ENCODE measurements around the gene PROKR2.

PROKR2 gene

DNA sequence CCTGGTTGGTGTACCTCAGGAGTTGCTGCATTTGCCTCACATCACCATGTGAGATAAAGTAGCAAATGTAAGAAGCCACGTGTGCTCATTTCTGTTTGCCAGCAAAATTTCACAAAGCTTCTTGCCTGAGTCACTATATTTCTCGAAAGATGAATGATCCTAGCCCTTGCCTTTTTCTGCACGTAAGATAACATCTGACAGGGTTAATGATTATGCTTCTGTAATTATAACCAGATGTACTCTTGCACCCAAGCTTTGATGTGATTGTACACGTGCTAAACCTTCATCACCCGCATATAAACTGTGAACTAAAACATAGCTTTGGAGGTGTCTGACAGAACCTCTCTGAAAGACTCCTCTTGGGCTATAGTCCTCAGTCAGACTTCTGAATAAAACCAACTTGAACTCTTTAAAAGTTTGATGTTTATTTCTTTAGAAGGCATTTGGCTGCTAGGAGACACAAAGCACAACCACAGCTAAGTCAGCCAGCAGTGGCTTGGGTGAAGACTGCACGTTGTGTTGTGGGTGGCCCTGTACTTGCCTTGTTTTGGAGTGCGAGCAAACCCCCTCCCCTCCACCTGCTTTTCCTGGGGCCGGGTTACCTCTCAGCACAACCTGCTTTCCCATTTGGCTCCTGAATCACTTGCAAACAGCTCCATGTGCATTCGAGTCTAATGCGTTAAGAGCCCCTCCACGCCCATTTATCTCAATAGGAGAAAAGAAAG lies 19.3 kb downstream of the PROKR2 start:
- ATAC-seq, result no peak
- TF ChIP-seq TCF4 (CRISPR knock-in tag; IDR thresholded peaks at IDR 0.05; ENCODE audit: borderline replicate concordance), result peak; percentile 53; the same call in 1 of the 2 replicates
- TF ChIP-seq, protein P1, sequence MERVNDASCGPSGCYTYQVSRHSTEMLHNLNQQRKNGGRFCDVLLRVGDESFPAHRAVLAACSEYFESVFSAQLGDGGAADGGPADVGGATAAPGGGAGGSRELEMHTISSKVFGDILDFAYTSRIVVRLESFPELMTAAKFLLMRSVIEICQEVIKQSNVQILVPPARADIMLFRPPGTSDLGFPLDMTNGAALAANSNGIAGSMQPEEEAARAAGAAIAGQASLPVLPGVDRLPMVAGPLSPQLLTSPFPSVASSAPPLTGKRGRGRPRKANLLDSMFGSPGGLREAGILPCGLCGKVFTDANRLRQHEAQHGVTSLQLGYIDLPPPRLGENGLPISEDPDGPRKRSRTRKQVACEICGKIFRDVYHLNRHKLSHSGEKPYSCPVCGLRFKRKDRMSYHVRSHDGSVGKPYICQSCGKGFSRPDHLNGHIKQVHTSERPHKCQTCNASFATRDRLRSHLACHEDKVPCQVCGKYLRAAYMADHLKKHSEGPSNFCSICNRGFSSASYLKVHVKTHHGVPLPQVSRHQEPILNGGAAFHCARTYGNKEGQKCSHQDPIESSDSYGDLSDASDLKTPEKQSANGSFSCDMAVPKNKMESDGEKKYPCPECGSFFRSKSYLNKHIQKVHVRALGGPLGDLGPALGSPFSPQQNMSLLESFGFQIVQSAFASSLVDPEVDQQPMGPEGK (CRISPR knock-in tag; IDR thresholded peaks at IDR 0.05; ENCODE audit: borderline replicate concordance), result no peak
- TF ChIP-seq, protein P2, sequence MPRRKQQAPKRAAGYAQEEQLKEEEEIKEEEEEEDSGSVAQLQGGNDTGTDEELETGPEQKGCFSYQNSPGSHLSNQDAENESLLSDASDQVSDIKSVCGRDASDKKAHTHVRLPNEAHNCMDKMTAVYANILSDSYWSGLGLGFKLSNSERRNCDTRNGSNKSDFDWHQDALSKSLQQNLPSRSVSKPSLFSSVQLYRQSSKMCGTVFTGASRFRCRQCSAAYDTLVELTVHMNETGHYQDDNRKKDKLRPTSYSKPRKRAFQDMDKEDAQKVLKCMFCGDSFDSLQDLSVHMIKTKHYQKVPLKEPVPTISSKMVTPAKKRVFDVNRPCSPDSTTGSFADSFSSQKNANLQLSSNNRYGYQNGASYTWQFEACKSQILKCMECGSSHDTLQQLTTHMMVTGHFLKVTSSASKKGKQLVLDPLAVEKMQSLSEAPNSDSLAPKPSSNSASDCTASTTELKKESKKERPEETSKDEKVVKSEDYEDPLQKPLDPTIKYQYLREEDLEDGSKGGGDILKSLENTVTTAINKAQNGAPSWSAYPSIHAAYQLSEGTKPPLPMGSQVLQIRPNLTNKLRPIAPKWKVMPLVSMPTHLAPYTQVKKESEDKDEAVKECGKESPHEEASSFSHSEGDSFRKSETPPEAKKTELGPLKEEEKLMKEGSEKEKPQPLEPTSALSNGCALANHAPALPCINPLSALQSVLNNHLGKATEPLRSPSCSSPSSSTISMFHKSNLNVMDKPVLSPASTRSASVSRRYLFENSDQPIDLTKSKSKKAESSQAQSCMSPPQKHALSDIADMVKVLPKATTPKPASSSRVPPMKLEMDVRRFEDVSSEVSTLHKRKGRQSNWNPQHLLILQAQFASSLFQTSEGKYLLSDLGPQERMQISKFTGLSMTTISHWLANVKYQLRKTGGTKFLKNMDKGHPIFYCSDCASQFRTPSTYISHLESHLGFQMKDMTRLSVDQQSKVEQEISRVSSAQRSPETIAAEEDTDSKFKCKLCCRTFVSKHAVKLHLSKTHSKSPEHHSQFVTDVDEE (CRISPR knock-in tag; IDR thresholded peaks at IDR 0.05), result 0 out of 2 replicates have a peak, but pooled peaks have one; percentile 23

DNA sequence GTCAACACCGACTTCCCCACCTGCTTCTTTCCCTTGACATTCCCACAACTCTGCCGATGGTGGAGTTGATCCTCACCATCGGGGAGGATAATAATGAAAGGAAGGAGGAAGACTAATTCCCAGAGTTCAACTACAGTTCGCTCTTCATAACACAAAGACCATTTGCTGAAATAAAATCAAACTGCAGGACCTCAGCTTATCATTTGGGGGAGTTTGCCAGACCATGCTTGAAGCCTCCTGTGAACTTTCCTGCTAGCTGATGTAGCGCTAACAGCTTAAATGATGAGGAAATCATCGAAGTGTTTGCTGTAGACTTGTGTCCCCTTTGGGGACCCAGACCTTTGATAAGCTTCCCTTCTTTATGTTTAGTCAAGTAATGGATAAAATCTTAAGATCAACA lies 26.2 kb downstream of the PROKR2 start:
- no peak for ATAC-seq
- TF ChIP-seq, protein P1 (CRISPR knock-in tag; IDR thresholded peaks at IDR 0.05; ENCODE audit: borderline replicate concordance), result no peak
- TF ChIP-seq CSDC2 (CRISPR knock-in tag; IDR thresholded peaks at IDR 0.05) (no peak), BACH2 (CRISPR knock-in tag; IDR thresholded peaks at IDR 0.05; ENCODE audit: borderline replicate concordance) (no peak), ZFP30 (CRISPR knock-in tag; IDR thresholded peaks at IDR 0.05) (no peak), SNAI2 (CRISPR knock-in tag; IDR thresholded peaks at IDR 0.05) (no peak), OSR1 (CRISPR knock-in tag; IDR thresholded peaks at IDR 0.05) (no peak)
- TF ChIP-seq, protein P3, sequence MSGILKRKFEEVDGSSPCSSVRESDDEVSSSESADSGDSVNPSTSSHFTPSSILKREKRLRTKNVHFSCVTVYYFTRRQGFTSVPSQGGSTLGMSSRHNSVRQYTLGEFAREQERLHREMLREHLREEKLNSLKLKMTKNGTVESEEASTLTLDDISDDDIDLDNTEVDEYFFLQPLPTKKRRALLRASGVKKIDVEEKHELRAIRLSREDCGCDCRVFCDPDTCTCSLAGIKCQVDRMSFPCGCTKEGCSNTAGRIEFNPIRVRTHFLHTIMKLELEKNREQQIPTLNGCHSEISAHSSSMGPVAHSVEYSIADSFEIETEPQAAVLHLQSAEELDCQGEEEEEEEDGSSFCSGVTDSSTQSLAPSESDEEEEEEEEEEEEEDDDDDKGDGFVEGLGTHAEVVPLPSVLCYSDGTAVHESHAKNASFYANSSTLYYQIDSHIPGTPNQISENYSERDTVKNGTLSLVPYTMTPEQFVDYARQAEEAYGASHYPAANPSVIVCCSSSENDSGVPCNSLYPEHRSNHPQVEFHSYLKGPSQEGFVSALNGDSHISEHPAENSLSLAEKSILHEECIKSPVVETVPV (CRISPR knock-in tag; IDR thresholded peaks at IDR 0.05), result no peak

DNA sequence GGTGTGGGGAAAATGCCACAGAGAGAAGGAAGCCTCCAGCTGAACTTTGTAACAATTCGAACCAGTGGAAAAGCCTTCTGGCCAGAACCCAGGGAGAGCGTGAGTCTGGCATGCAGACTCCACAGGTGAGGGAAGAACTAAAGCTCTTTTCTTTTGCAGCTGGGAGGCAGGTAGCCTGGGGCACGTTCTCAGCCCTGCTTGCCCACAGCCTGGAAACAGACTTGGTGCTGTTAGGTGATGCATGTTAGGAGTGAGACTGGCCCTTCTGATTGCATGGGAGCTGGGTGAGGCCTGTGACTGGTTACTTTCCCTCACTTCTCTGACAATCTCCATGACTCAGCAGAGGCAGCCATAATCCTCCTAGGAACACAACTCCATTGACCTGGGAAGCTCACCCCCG lies 34.2 kb downstream of the PROKR2 start:
- TF ChIP-seq GLIS3 (CRISPR knock-in tag; IDR thresholded peaks at IDR 0.05) (no peak), ZNF8 (CRISPR knock-in tag; IDR thresholded peaks at IDR 0.05) (no peak), TCF4 (CRISPR knock-in tag; IDR thresholded peaks at IDR 0.05; ENCODE audit: borderline replicate concordance) (no peak), ISL1 (CRISPR knock-in tag; IDR thresholded peaks at IDR 0.05) (no peak), SNAI2 (CRISPR knock-in tag; IDR thresholded peaks at IDR 0.05) (no peak), PPARA (CRISPR knock-in tag; IDR thresholded peaks at IDR 0.05; ENCODE audit: borderline replicate concordance) (no peak)
- ATAC-seq, result no peak

DNA sequence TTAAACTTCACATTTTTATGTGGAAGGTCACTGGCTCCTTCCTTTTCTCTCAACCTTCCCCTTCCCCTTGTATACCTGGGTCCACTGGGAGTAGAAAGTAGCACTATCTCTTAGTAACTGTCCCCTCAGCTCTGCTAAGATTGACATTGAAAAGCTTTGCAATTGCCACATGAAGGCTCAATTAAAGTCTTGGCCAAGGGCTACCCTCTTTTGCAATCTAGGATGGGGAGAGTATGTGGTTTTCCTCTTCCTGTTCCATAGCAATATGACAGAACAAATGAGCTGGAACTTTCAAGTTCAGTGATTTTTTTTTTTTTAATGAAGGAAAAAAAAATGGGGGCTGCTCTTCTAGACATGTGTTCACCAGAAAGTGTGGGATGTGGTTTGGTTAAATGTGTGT lies 37.1 kb downstream of the PROKR2 start:
- no peak for ATAC-seq
- TF ChIP-seq ZNF70 (CRISPR knock-in tag; IDR thresholded peaks at IDR 0.05) (no peak), BACH2 (CRISPR knock-in tag; IDR thresholded peaks at IDR 0.05; ENCODE audit: borderline replicate concordance) (no peak), PPARA (CRISPR knock-in tag; IDR thresholded peaks at IDR 0.05; ENCODE audit: borderline replicate concordance) (no peak), TCF4 (CRISPR knock-in tag; IDR thresholded peaks at IDR 0.05; ENCODE audit: borderline replicate concordance) (no peak), ZNF565 (CRISPR knock-in tag; conservative IDR thresholded peaks at IDR 0.05; ENCODE audit: low read depth) (no peak), ZFP3 (CRISPR knock-in tag; IDR thresholded peaks at IDR 0.05) (no peak), ZC3H10 (CRISPR knock-in tag; IDR thresholded peaks at IDR 0.05) (no peak), ESRRG (CRISPR knock-in tag; IDR thresholded peaks at IDR 0.05) (no peak), TOX (CRISPR knock-in tag; IDR thresholded peaks at IDR 0.05; ENCODE audit: borderline replicate concordance) (no peak), RARB (CRISPR knock-in tag; IDR thresholded peaks at IDR 0.05) (no peak)
- TF ChIP-seq, protein P4, sequence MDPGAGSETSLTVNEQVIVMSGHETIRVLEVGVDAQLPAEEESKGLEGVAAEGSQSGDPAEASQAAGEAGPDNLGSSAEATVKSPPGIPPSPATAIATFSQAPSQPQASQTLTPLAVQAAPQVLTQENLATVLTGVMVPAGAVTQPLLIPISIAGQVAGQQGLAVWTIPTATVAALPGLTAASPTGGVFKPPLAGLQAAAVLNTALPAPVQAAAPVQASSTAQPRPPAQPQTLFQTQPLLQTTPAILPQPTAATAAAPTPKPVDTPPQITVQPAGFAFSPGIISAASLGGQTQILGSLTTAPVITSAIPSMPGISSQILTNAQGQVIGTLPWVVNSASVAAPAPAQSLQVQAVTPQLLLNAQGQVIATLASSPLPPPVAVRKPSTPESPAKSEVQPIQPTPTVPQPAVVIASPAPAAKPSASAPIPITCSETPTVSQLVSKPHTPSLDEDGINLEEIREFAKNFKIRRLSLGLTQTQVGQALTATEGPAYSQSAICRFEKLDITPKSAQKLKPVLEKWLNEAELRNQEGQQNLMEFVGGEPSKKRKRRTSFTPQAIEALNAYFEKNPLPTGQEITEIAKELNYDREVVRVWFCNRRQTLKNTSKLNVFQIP (CRISPR knock-in tag; IDR thresholded peaks at IDR 0.05; ENCODE audit: borderline replicate concordance, low read depth), result no peak
- TF ChIP-seq, protein P1 (CRISPR knock-in tag; IDR thresholded peaks at IDR 0.05; ENCODE audit: borderline replicate concordance), result no peak
- TF ChIP-seq, protein P2 (CRISPR knock-in tag; IDR thresholded peaks at IDR 0.05), result no peak

Measured in SK-N-SH treated with all-trans-retinoic acid at 6 μM for 48 hours (cell line).